ENCODE data around the gene EHMT1.

DNA sequence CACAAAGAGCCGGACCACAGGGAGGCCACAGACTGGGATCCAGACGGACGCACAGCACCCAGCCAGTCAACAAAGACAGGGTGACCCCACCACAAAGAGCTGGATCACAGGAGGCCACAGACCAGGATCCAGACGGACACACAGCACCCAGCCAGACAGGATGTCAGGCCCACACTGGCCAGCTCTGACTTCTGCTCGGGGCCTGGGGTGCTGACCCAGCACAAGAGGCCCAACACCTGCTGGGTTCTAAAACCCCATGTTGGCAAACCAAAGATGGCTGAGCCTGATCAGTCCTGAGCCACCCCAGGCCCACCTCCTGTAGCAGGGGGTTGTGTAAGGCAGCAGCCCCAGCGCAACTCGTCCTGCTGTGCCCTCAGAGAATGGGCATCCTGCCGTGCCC, 34.8 kb upstream of the EHMT1 start:
- TF ChIP-seq, protein P1, sequence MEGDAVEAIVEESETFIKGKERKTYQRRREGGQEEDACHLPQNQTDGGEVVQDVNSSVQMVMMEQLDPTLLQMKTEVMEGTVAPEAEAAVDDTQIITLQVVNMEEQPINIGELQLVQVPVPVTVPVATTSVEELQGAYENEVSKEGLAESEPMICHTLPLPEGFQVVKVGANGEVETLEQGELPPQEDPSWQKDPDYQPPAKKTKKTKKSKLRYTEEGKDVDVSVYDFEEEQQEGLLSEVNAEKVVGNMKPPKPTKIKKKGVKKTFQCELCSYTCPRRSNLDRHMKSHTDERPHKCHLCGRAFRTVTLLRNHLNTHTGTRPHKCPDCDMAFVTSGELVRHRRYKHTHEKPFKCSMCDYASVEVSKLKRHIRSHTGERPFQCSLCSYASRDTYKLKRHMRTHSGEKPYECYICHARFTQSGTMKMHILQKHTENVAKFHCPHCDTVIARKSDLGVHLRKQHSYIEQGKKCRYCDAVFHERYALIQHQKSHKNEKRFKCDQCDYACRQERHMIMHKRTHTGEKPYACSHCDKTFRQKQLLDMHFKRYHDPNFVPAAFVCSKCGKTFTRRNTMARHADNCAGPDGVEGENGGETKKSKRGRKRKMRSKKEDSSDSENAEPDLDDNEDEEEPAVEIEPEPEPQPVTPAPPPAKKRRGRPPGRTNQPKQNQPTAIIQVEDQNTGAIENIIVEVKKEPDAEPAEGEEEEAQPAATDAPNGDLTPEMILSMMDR (IDR thresholded peaks at IDR 0.05) = no peak
- no peak for TF ChIP-seq EP300 (IDR thresholded peaks at IDR 0.05)
